ENCODE data around the gene SYP. TPM values are rescaled to one million over a fixed set of nuclear protein-coding genes. Genes with fewer than 3 reads are reported as not detected.

Gene SYP
- total and polyA plus RNA-seq, 4 donors = 0.30 to 0.67 (median 0.47) TPM

GRCh38 chrX:49206543-49206942, 6.5 kb upstream of the SYP start:
- Histone ChIP-seq H3K9ac (ENCODE audit: low read depth in 1 of 2, low read length in 2 of 2) (no peak overlapping the region), H3K4me1 (ENCODE audit: control insufficient read depth in 4 of 4, insufficient read depth in 4 of 4, low read length in 3 of 4) (no peaks in the 10 kb centered on the region), H3K27me3 (ENCODE audit: control insufficient read depth in 4 of 4, insufficient read depth in 4 of 4, low read length in 3 of 4) (no peaks in the 10 kb centered on the region), H3K4me3 (ENCODE audit: low read depth in 1 of 3, low read length in 3 of 3) (no peak overlapping the region), H3K36me3 (ENCODE audit: control insufficient read depth in 4 of 4, insufficient read depth in 3 of 4, low read depth in 1 of 4, low read length in 3 of 4) (no peaks in the 10 kb centered on the region), H3K27ac (ENCODE audit: low read depth in 1 of 2, low read length in 2 of 2) (no peak overlapping the region), H3K9me3 (ENCODE audit: control insufficient read depth in 4 of 4, low read length in 3 of 4) (no peaks in the 10 kb centered on the region)
- DNase-seq (ENCODE audit: low spot score) = no peak
- WGBS = 80% methylated on average over 8 of the region's 8 CpGs
- TF ChIP-seq YY1 (IDR thresholded peaks at IDR 0.05) = no peak
- no peak for TF ChIP-seq MAX (IDR thresholded peaks at IDR 0.05)
- TF ChIP-seq HNF4A (conservative IDR thresholded peaks at IDR 0.05) = no peak
- no peak for TF ChIP-seq FOXA2 (IDR thresholded peaks at IDR 0.05)
- TF ChIP-seq GABPA (IDR thresholded peaks at IDR 0.05 in 1 of 2, conservative IDR thresholded peaks at IDR 0.05 in 1 of 2) = no peak
- no peak for TF ChIP-seq ATF3 (IDR thresholded peaks at IDR 0.05)
- no peak for TF ChIP-seq EGR1 (IDR thresholded peaks at IDR 0.05; ENCODE audit: low read depth in 2 of 2)
- no peak for TF ChIP-seq NR2F2 (IDR thresholded peaks at IDR 0.05)
- TF ChIP-seq HNF4G (IDR thresholded peaks at IDR 0.05) = no peak
- TF ChIP-seq RAD21 (IDR thresholded peaks at IDR 0.05) = no peak

GRCh38 chrX:49205443-49205842, 5.5 kb upstream of the SYP start:
- H3K4me3 ChIP-seq (ENCODE audit: low read depth in 1 of 3, low read length in 3 of 3) = no peak overlapping the region

More at GRCh38 chrX:49205443-49205842, 5.5 kb upstream of the SYP start:
- Histone ChIP-seq H3K4me1 (ENCODE audit: control insufficient read depth in 4 of 4, insufficient read depth in 4 of 4, low read length in 3 of 4) (no peaks in the 10 kb centered on the region), H3K27ac (ENCODE audit: low read depth in 1 of 2, low read length in 2 of 2) (no peak overlapping the region), H3K27me3 (ENCODE audit: control insufficient read depth in 4 of 4, insufficient read depth in 4 of 4, low read length in 3 of 4) (no peaks in the 10 kb centered on the region), H3K36me3 (ENCODE audit: control insufficient read depth in 4 of 4, insufficient read depth in 3 of 4, low read depth in 1 of 4, low read length in 3 of 4) (no peaks in the 10 kb centered on the region), H3K9ac (ENCODE audit: low read depth in 1 of 2, low read length in 2 of 2) (no peak overlapping the region), H3K9me3 (ENCODE audit: control insufficient read depth in 4 of 4, low read length in 3 of 4) (no peaks in the 10 kb centered on the region)
- TF ChIP-seq TAF1 (conservative IDR thresholded peaks at IDR 0.05) (no peak), YY1 (IDR thresholded peaks at IDR 0.05) (no peak), CTCF (IDR thresholded peaks at IDR 0.05; ENCODE audit: low read depth, low read length, missing input control) (no peak), HNF4A (conservative IDR thresholded peaks at IDR 0.05) (no peak), NR2F2 (IDR thresholded peaks at IDR 0.05) (no peak), ZBTB33 (IDR thresholded peaks at IDR 0.05) (no peak), FOXA1 (IDR thresholded peaks at IDR 0.05) (no peak), HNF4G (IDR thresholded peaks at IDR 0.05) (no peak), JUND (IDR thresholded peaks at IDR 0.05) (no peak), GABPA (IDR thresholded peaks at IDR 0.05 in 1 of 2, conservative IDR thresholded peaks at IDR 0.05 in 1 of 2) (no peak)
- 70% methylated on average over 13 of the region's 13 CpGs for WGBS
- no peak for DNase-seq (ENCODE audit: low spot score)
